ENCODE results near the gene PRLHR.

- no peak for TF ChIP-seq POLR2A (IDR thresholded peaks at IDR 0.05; ENCODE audit: low read depth, low read length)
- TF ChIP-seq POLR2AphosphoS5 (IDR thresholded peaks at IDR 0.05; ENCODE audit: low read depth, low read length), result no peak
Measured at GRCh38 chr10:118581340-118581739, 14.1 kb downstream of the PRLHR start.
